Endothelial cell of umbilical vein (primary cell): ENCODE data around the gene NIN. TPM values are rescaled to one million over a fixed set of nuclear protein-coding genes. Genes with fewer than 3 reads are reported as not detected.
"Not testable (repeated sequence)": the region's sequence is repeated elsewhere in the genome, so short reads cannot be mapped to it uniquely, and the experiment has no call there.

Experiments
- BruUV-seq: library from RNA; stranded (reverse); fragments of 400-500 nt; replicated peaks from 2 replicates; lab custom pipeline; 2021; lab: Mats Ljungman, UMichigan
- CTCF ChIA-PET: fragments of 300-600, 350-600 bp; sonication (Branson Sonifier 250); formaldehyde crosslinking; loops from one replicate; lab custom pipeline; 2021; ENCODE audit warnings: antibody characterized with exemption, inconsistent platforms; lab: Charles Lee
- POLR2A ChIA-PET: fragments of 300-600, 350-600 bp; sonication (Branson Sonifier 250); formaldehyde crosslinking; loops from one replicate; lab custom pipeline; 2021; ENCODE audit warnings: antibody characterized with exemption, inconsistent platforms; lab: Charles Lee
- DNase-seq: peaks from one replicate; pipeline ENCODE4 v3.0.0-alpha.2; 2011; ENCODE audit warnings: low read depth, low spot score
- FAIRE-seq: peaks from 2 replicates; lab custom pipeline; 2011; peaks lifted over from hg19 to GRCh38; lab: Jason Lieb, UNC
- H2AFZ ChIP-seq: 2 replicates; pipeline ENCODE4 v1.6.0; 2012; ENCODE audit warnings: low read depth, low read length, control low read depth, inconsistent platforms
- H3K27ac ChIP-seq: 2 replicates; pipeline ENCODE4 v1.5.1; 2011; ENCODE audit warnings: low read depth, mild to moderate bottlenecking, control low read depth, low read length, moderate library complexity; ENCODE audit not compliant: insufficient read depth
- H3K27me3 ChIP-seq, 2 experiments: 2 replicates each; pipeline versions ENCODE4 v1.6.0 to v1.6.1; 2011; ENCODE audit warnings: low read length in 2 of 2, mixed read lengths in 1 of 2; ENCODE audit not compliant: control insufficient read depth in 2 of 2, insufficient read depth in 2 of 2
- H3K36me3 ChIP-seq, 2 experiments: 2 replicates in 1 of 2; 3 replicates in 1 of 2; pipeline ENCODE4 v1.5.1; 2011; ENCODE audit warnings: low read length in 2 of 2, mild to moderate bottlenecking in 1 of 2, moderate library complexity in 1 of 2; ENCODE audit not compliant: control insufficient read depth in 2 of 2, insufficient read depth in 2 of 2; ENCODE audit errors: extremely low read depth in 1 of 2
- H3K4me1 ChIP-seq: 3 replicates; pipeline ENCODE4 v1.5.1; 2011; ENCODE audit warnings: mild to moderate bottlenecking, low read length; ENCODE audit not compliant: control insufficient read depth, insufficient read depth; ENCODE audit errors: extremely low read depth
- H3K4me2 ChIP-seq: 2 replicates; pipeline ENCODE4 v1.6.1; 2011; ENCODE audit warnings: low read length, control low read depth, mixed read lengths; ENCODE audit not compliant: insufficient read depth
- H3K4me3 ChIP-seq, 3 experiments: fragments of 200-600 bp in 1 of 3; sonication (generic), shearing (Covaris generic) in 1 of 3; replicated peaks in 1 of 3; 2 replicates each; pipeline ENCODE4 v1.5.1; 2011 to 2016; ENCODE audit warnings: control low read depth in 3 of 3, low read length in 3 of 3, mild to moderate bottlenecking in 2 of 3, inconsistent platforms in 1 of 3, low read depth in 1 of 3, moderate library complexity in 1 of 3; ENCODE audit not compliant: insufficient read depth in 1 of 3
- H3K79me2 ChIP-seq: 2 replicates; pipeline ENCODE4 v1.6.0; 2012; ENCODE audit warnings: low read length, inconsistent platforms; ENCODE audit not compliant: control insufficient read depth, insufficient read depth
- H3K9ac ChIP-seq: replicated peaks from 2 replicates; pipeline ENCODE3; 2011; ENCODE audit warnings: low read length, control low read depth; ENCODE audit not compliant: insufficient read depth; ENCODE audit errors: extremely low read depth
- H3K9me1 ChIP-seq: replicated peaks from 3 replicates; pipeline ENCODE4 v1.6.0; 2011; ENCODE audit warnings: mild to moderate bottlenecking, low read length; ENCODE audit not compliant: control insufficient read depth, insufficient read depth; ENCODE audit errors: extremely low read depth
- H3K9me3 ChIP-seq: replicated peaks from 2 replicates; pipeline ENCODE4 v1.5.1; 2012; ENCODE audit warnings: low read length, inconsistent platforms; ENCODE audit not compliant: control insufficient read depth, insufficient read depth
- H4K20me1 ChIP-seq: replicated peaks from 2 replicates; pipeline ENCODE3; 2011; ENCODE audit warnings: mild to moderate bottlenecking, low read length; ENCODE audit not compliant: control insufficient read depth, insufficient read depth; ENCODE audit errors: extremely low read depth
- GATA2 ChIP-seq: IDR thresholded peaks from 2 replicates; pipeline ENCODE4 v1.7.0; 2011; ENCODE audit warnings: low read depth, mild to moderate bottlenecking, moderate library complexity, mixed read lengths, low read length; ENCODE audit not compliant: insufficient read length, insufficient read depth
- JUN ChIP-seq: IDR thresholded peaks from 2 replicates; pipeline ENCODE4 v1.6.1; 2011; ENCODE audit warnings: borderline replicate concordance, low read depth; ENCODE audit not compliant: insufficient read length, insufficient read depth
- POLR2AphosphoS5 ChIP-seq: IDR thresholded peaks from 2 replicates; pipeline ENCODE4 v1.6.1; 2012; ENCODE audit warnings: low read depth, mild to moderate bottlenecking, control low read depth, low read length, moderate library complexity; ENCODE audit not compliant: insufficient read depth
- dilution Hi-C: fragments of 300-500 bp; cut with MboI; formaldehyde crosslinking; loops from one replicate; pipeline ENCODE4 v1.15.0; 2019; ENCODE audit warnings: low sequenced_read_pairs; ENCODE audit not compliant: extremely low pct_ligation_motif_present
- intact Hi-C: fragments of 100-400 bp; cut with micrococcal nuclease; formaldehyde crosslinking; loops from one replicate; pipeline ENCODE4 v1.10.0; 2022
- polyA plus RNA-seq, 4 experiments: library from polyadenylated mRNA; depleted of rRNA in 3 of 4; stranded (reverse) in 3 of 4; unstranded in 1 of 4; fragments of >200 nt; gene quantifications; 2 replicates each; pipeline versions ENCODE4 v1.2.1 to v1.2.3, GENCODE V29; 2011 to 2012; ENCODE audit warnings: missing spikeins in 1 of 4
- total RNA-seq: library from RNA; stranded (reverse); gene quantifications from 2 replicates; pipeline ENCODE4 v1.2.3, GENCODE V29; 2021
- TF ChIP-seq, protein P1 (sequence below), 2 donors: IDR thresholded peaks; 1 replicate in 1 of 2; 2 replicates in 1 of 2; pipeline ENCODE4 v1.5.1; 2011; ENCODE audit warnings: low read length in 2 of 2, mild to moderate bottlenecking in 2 of 2, moderate library complexity in 2 of 2, control low read depth in 1 of 2, inconsistent platforms in 1 of 2, low read depth in 1 of 2; ENCODE audit not compliant: insufficient read depth in 1 of 2; ENCODE audit errors: extremely low read depth in 1 of 2
- TF ChIP-seq, protein P2 (sequence below): IDR thresholded peaks from 2 replicates; pipeline ENCODE4 v1.6.1; 2011; ENCODE audit not compliant: insufficient read depth, insufficient read length

Gene NIN
- total and polyA plus RNA-seq, 2 donors (not counting 3 experiments of a cell fraction or from before 2014, with no cell fraction given): 7.1 to 76.3 TPM

DNA sequence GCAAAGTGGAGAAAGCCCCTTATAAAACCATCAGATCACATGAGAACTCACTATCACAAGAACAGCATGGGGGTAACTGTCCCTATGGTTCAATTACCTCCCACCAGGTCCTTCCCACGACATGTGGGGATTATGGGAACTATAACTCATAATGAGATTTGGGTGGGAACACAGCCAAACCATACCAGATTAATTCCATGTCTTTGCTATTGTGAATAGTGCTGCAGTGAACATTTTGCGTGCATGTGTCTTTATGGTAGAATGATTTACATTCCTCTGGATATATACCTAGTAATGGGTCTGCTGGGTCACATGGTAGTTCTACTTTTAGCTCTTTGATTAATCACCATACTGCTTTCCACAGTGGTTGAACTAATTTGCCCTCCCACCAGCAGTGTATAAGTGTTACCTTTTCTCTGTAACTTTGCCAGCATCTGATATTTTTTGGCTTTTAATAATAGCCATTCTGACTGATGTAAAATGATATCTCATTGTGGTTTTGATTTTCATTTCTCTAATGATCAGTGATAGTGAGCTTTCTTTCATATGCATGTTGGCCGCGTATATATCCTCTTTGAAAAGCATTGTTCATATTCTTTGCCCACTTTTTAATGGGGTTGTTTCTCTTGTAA, 133.2 kb downstream of the NIN start:
- FAIRE-seq: no peak

DNA sequence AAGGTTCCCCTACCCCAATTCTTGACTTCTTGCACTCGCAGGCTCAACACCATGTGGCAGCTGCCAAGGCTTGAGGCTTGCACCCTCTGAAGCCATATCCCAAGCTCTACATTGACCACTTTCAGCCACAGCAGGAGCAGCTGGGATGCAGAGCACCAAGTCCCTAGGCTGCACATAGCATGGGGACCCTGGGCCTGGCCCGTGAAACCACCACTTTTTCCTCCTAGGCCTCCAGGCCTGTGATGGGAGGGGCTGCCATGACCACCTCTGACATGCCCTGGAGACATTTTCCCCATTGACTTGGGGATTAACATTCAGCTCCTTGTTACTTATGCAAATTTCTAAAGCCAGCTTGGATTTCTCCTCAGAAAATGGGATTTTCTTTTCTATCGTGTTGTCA, 136.7 kb downstream of the NIN start:
- H3K27me3 ChIP-seq, H3K4me2 ChIP-seq, intact Hi-C loops, H3K9me3 ChIP-seq, POLR2A ChIA-PET, BruUV-seq, H3K36me3 ChIP-seq, H3K27ac ChIP-seq, DNase-seq, H4K20me1 ChIP-seq, H3K4me1 ChIP-seq, dilution Hi-C loops, FAIRE-seq, H3K4me3 ChIP-seq, H2AFZ ChIP-seq, H3K9me1 ChIP-seq, H3K79me2 ChIP-seq, H3K9ac ChIP-seq: not testable (repeated sequence)
- CTCF ChIA-PET: interaction anchor here (2.8 kb wide), 1 partner anchor 20 kb away, joined by 13 read pairs; no protein-coding TSS in a partner anchor

More for the DNA sequence above, 133.2 kb downstream of the NIN start:
- dilution Hi-C loops (no loop called here), intact Hi-C loops (no loop called here)
- Histone ChIP-seq H3K9ac (no peak overlapping the region), H3K79me2 (no peaks in the 10 kb centered on the region), H4K20me1 (no peaks in the 10 kb centered on the region), H3K9me1 (no peaks in the 10 kb centered on the region), H2AFZ (no peak overlapping the region), H3K9me3 (no peaks in the 10 kb centered on the region), H3K27me3 (peaks cover 2% of the 10 kb centered on the region in 2 experiments), H3K27ac (no peak overlapping the region), H3K4me2 (no peak overlapping the region), H3K4me3 (no peak overlapping the region), H3K36me3 (no peaks in the 10 kb centered on the region), H3K4me1 (no peaks in the 10 kb centered on the region)
- no TSS peak for BruUV-seq
- CTCF ChIA-PET: interaction anchor here (0.7 to 1.3 kb wide), 2 partner anchors 22 to 79 kb away, joined by 3 read pairs; no protein-coding TSS in a partner anchor
- POLR2A ChIA-PET: no interaction called here
- TF ChIP-seq, protein P1, sequence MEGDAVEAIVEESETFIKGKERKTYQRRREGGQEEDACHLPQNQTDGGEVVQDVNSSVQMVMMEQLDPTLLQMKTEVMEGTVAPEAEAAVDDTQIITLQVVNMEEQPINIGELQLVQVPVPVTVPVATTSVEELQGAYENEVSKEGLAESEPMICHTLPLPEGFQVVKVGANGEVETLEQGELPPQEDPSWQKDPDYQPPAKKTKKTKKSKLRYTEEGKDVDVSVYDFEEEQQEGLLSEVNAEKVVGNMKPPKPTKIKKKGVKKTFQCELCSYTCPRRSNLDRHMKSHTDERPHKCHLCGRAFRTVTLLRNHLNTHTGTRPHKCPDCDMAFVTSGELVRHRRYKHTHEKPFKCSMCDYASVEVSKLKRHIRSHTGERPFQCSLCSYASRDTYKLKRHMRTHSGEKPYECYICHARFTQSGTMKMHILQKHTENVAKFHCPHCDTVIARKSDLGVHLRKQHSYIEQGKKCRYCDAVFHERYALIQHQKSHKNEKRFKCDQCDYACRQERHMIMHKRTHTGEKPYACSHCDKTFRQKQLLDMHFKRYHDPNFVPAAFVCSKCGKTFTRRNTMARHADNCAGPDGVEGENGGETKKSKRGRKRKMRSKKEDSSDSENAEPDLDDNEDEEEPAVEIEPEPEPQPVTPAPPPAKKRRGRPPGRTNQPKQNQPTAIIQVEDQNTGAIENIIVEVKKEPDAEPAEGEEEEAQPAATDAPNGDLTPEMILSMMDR (IDR thresholded peaks at IDR 0.05; ENCODE audit: extremely low read depth in 1 of 2, insufficient read depth in 1 of 2, low read depth in 1 of 2, low read length in 2 of 2): no peak
- no peak for TF ChIP-seq GATA2
- TF ChIP-seq, protein P2, sequence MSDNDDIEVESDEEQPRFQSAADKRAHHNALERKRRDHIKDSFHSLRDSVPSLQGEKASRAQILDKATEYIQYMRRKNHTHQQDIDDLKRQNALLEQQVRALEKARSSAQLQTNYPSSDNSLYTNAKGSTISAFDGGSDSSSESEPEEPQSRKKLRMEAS: no peak
- no peak for TF ChIP-seq JUN
- no peak for TF ChIP-seq POLR2AphosphoS5
- no peak for DNase-seq
